GM21515 (cell line): ENCODE data around the gene APBB1IP.

Source experiments
- ATAC-seq: cut with Tn5 transposase; IDR thresholded peaks from one replicate; pipeline ENCODE4 v1.9.1; 2021; ENCODE audit not compliant: unreplicated experiment

Gene APBB1IP

DNA sequence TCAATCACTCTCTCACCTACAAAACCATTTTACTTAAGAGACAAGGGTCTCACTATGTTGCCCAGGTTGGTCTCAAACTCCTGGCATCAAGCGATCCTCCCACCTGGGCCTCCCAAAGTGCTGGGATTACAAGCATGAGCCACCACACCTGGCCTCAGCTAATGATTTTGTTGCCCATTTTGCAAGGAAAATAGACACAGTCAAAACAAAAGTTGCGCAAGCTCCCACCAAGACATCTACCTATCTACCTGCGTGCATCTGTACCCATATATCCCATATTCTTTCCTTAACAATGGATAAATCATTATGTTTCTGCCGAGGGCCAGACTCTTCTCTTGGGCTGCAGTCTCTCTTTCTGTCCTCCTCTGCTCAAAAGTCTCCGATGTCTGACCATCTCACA is 67.3 kb downstream of the APBB1IP start:
- no peak for ATAC-seq

- no peak for ATAC-seq
Observed at GRCh38 chr10:26506736-26507135, 68.6 kb downstream of the APBB1IP start.

DNA sequence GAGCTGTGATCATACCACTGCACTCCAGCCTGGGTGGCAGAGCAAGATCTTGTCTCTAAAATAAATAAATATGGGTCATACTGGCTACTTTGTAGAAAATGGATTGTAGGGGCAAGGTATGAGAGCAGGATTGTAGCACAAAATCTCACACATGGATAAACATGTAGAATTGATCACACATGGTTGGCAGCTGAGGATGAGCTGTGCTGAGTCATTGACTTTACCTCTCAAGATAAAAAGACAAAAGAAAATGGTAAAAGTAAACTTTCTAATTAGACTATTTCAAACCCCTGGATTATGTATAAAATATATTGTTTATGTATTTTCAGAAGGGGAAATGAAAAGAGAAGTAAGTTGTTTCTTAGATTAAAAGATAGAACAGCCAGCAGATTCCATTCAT is 69.3 kb downstream of the APBB1IP start:
- no peak for ATAC-seq

GRCh38 chr10:26508016-26508415 is 69.9 kb downstream of the APBB1IP start:
- ATAC-seq: no peak

DNA sequence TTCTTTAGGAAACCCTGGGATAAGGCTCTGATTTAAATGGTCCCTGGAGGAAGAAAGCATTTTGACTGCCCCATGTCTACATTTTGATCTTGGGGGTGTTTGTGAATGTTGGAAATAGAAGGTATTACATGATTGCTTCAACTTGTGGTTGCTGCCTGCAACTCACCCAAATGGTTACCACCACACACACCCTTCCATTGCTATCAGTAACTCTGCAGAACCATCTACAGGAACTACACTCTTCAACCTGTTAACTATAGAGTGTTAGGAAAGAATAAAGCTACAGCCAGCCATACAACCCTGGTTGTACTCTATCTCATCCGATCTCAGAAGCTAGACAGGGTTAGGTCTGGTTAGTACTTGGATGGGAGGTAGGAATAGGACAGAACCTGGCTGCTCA is 71.2 kb downstream of the APBB1IP start:
- ATAC-seq: no peak

DNA sequence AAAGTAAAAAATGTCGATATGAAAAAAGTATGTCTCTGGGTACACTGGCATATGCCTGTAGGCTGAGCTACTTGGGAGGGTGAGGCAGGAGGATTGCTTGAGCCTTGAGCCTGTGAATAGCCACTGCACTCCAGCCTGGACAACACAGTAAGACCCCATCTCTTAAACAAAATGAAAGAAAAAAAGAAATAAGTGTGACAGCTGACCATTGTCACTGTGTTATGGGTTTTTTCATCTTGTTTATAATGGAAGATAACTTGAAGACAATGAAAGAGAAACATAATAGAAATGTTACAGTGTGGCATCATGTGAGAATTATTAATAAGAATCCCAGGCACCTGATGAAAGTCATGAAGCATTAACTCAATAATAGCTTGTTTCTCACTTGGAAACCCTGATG is 75.0 kb downstream of the APBB1IP start:
- no peak for ATAC-seq

GRCh38 chr10:26516540-26517101 is 78.5 kb downstream of the APBB1IP start:
- no peak for ATAC-seq

GRCh38 chr10:26517141-26517867 is 79.2 kb downstream of the APBB1IP start:
- no peak for ATAC-seq

DNA sequence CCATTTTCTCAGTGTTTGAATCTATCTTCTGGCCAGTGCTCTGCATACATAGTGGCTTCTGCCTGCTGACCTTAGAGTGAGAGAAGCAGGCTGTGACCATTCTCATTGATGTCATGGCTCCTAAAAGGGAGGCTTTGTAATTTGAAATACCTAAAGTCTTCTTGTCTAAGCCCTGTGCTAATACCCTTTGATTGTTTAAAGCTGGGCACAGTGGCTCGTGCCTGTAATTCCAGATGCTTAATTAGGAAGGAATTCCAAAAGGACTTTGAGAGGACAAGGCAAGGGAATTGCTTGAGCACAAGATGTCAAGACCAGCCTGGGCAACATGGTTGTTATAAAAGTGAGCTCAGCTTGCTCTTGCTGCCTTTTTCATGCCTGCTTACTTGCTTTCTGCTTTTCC is 81.7 kb downstream of the APBB1IP start:
- no peak for ATAC-seq

- no peak for ATAC-seq
Observed at GRCh38 chr10:26520575-26520974, 82.4 kb downstream of the APBB1IP start.

GRCh38 chr10:26524161-26524896 is 86.2 kb downstream of the APBB1IP start:
- no peak for ATAC-seq

GRCh38 chr10:26525586-26525985 is 87.4 kb downstream of the APBB1IP start:
- no peak for ATAC-seq

DNA sequence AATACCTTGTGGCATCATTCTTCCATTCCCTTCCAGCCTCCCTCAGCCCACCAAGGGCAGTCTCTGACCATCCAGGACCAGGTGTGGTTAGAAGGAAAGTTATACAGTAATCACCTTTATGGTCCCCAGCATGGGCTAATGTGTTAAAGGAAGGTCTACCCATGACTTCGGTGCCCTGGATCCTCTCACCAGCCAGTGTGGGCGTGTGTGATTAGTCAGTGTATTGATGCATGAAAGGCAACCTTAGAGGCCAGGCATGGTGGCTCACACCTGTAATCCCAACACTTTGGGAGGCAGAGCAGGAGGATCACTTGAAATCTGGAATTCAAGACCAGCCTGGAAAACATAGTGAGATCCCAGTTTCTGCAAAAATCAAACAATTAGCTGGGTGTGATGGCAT is 88.9 kb downstream of the APBB1IP start:
- no peak for ATAC-seq

GRCh38 chr10:26528048-26528447 is 89.9 kb downstream of the APBB1IP start:
- ATAC-seq: no peak

DNA sequence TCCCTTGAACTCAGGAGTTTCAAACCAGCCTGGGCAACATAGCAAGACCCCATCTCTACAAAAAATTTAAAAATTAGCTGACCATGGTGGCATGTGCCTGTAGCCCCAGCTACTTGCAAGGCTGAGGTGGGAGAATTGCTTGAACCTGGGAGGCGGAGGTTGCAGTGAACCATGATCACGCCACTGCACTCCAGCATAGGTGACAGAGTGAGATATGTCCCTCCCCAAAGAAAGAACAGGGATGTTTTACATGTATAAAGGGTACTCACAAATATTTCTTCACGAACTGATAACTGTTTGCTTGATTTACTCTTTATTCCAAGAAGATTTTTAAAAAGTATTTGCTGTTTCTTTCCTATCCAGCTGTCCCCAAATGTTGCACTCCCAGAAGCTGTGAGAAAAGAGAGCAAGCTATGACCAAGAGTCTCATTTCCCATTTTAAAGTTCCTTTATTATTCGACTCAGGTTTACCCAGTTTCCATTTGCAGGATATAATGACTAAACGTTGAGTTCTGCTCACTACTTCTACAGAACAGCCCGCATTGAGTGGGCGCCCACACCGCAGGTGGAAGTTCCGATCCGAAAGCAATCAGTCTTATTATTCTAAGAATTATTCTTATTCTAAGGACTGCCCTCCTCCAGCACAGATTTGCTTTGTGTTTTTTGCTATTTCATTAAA is 90.7 kb downstream of the APBB1IP start:
- ATAC-seq: peak; percentile 71

DNA sequence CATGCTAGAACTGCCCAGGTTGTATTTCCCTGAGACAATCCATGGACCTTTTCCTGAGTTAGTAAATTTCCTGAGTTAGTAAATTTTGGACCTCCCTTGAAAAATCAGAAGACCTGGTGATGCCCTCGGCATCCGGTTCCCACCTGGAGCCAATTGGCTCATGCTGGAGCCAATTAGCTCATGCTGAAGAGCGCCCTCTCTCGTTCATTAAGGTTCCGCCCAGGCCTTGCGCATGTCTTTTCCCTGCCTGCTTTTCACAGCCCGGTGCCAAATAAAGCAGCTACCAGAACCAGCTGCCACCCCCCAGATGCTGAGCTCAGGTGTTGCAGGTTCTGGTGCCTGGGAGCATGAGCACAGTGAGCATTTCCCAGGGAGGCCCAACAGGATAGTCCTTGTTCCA is 96.2 kb downstream of the APBB1IP start:
- ATAC-seq: no peak

- no peak for ATAC-seq
Observed at GRCh38 chr10:26540601-26541000, 102.5 kb downstream of the APBB1IP start.

- ATAC-seq: peak; percentile 60
Observed at GRCh38 chr10:26543567-26544306, 105.6 kb downstream of the APBB1IP start.

- no peak for ATAC-seq
Observed at GRCh38 chr10:26544932-26545331, 106.8 kb downstream of the APBB1IP start.

- ATAC-seq: no peak
Observed at GRCh38 chr10:26550774-26551526, 112.8 kb downstream of the APBB1IP start.
